Embryonic facial prominence (tissue), 1 donor: Measurements from ENCODE around the gene EFNA1.

Experiments used
- DNase-seq: peaks from one replicate; pipeline ENCODE4 v3.0.0-alpha.2; 2016; ENCODE audit errors: extremely low spot score

The EFNA1 gene, protein sequence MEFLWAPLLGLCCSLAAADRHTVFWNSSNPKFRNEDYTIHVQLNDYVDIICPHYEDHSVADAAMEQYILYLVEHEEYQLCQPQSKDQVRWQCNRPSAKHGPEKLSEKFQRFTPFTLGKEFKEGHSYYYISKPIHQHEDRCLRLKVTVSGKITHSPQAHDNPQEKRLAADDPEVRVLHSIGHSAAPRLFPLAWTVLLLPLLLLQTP

DNA sequence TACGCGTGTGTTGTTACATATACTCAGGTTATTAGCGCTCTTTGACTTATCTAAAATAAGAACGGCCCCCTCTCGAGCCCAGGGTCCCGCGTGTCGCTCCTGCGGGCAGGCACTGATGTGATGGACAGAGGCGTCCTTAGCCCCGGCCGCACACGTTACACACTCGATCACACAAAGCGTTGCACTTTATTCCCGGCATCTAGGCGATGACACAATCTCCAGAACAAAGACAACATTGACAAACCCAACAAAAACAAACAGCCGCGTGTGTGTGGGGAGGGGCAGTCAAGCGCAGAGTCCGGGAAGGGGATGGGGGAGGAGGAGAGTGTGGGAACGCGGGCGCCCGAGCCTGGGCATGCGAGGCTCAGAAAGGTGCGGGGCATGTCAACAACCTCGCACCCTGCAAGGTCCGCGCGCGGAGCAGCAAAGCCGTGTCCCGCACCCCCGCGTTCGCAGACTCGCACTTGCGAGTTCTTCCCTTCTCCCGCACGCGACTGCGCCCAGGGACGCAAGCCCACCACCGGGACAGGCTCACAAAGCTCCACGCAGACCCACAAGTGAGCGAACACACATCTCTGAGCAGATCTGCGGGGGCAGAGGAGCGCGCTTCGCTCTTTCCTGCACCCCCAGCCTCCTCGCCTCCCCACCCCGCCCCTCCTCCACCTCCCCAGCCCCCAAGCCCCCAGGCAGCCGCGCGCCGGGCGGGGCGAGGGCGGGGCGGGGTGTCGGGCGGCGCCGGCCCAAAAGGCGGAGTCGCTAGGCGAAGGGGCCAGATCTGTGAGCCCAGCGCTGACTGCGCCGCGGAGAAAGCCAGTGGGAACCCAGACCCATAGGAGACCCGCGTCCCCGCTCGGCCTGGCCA is at the start of gene EFNA1:
TSS of gene EFNA1 (plus strand) at position 772 of the 862 bp plus-strand sequence. CDS start 102 bp downstream, outside the sequence.
- no peak for DNase-seq

DNA sequence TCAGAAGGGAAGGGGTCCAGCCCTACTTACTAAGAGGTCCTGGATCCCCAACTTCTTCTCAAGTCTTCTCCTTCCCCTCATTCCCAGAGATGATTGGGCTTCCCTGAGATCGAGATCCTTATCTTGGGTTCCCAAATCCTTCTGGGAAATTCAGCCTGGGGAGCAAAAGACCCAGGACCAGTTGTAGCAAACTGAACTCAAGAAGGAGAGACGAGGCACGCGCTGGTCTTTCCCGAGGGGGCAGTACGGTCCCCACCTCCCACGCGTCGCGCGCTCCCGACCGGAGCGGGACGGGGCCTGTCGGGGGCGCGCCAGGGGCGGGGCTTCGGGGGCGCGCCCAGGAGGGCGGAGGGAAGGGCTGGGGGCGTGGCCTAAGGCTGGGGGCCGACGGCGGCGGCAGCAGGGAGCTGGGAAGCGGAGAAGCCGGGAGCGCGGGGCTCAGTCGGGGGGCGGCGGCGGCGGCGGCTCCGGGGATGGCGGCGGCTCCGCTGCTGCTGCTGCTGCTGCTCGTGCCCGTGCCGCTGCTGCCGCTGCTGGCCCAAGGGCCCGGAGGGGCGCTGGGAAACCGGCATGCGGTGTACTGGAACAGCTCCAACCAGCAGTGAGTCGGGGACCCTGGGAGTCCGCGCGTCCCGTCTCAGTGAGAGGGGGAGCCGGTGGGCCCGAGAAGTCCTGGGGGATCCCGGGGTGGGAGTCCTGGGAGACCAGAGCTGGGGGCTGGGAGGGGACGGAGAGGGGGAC is 49.0 kb upstream of the EFNA1 start, which contains the start of gene EFNA3:
TSS of gene EFNA3 (plus strand) at position 369 of the 741 bp plus-strand sequence. CDS start at position 474, 105 bp downstream.
- no peak for DNase-seq

DNA sequence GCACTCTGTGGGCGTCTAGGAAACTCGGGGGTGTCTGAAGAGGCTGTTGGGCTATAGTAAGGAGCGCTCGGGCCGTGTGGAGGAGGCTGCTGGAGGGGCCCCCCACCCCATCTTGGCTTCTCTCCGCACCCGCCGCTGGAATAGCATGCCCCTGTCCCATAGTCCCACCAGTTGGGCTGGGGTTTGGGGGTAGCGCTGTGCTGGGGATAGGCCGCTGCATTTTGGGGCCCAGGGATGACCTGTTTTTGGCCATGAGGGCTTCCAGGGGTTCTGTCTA is 48.5 kb upstream of the EFNA1 start:
- no peak for DNase-seq

DNA sequence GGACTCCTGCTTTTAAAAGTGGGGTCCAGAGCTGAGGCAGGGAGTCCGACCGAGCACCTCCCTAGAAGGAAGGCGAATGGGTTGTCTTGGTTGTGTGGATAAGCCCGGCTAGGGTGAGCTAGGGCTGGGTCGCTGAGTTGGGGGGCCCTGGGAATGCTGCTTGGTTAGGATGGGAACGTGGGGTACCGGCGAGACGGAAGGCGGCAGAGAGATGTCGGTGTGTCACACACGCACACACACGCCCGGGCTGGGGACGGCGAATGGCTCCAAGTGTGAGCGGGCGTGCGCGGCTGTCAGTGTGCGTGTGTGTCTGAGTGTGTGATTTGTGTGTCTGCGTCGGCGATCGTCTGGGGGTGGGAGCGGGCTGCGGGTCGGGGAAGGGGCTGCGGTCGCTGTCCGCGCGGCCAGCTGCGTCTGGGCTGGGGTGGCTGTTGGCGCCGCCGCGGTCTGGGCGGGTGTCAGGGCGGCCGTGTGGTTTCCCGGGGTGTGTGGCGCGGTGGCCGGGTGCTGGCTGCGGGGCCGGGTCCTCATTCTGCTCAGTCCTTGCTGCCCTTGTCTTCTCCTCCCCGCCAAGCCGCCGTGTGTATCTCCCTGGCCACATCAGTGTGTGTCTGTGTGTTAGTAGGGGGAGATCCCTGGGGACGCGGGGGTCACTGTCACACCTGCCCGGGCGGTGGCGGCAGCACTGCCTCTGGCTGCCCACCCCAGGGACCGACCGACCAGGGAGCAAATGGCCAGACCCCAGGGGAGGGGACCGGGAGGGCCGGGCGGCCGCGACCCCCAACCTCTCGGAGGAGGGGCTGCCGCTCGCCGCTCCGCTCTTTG is 48.0 kb upstream of the EFNA1 start:
- DNase-seq = no peak

DNA sequence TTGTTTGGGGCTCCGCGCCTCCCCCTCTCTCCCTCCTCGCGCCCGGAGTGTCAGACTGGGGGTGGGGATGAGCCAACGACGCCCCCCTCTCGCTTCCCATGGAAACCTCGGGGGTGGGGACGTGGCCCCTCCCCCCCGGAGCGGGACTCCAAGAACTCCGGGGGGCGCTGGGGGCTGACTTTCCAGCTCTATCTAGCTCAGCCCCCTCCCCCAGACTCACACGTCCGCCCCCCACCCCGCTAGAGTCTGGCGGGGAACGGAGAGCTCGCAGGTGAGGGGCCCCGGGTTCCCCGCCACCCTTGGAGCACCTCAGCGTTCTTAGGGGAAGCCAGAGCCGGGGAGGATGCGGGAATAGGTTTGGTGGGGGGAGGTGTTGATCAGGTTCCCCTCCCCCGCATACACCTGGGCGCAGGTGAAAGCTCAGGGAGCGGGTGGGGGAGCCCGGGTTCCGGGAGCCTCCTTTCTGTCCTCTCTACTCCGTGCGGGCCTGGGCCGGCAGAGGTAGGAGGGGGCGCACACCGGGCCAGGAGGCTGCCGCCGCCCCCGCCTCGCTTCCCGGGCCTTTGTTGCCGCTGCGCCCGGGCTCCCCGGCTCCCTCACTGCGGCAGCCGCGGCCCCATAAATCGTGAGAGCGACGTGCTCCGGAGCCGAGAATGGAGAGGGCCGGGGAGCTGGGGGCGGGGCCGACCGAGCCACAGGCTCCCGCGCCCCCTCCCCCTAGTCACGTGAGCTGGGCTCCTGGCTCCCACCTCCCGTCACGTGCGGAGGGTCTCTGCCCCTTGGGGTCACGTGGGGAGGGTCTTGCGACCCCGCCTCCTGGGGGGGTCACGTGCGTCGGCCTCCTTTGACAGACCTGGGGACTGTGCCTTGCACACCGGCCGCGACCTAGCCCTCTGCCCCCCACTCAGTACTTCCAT is 47.1 kb upstream of the EFNA1 start:
- DNase-seq = peak; percentile 75

DNA sequence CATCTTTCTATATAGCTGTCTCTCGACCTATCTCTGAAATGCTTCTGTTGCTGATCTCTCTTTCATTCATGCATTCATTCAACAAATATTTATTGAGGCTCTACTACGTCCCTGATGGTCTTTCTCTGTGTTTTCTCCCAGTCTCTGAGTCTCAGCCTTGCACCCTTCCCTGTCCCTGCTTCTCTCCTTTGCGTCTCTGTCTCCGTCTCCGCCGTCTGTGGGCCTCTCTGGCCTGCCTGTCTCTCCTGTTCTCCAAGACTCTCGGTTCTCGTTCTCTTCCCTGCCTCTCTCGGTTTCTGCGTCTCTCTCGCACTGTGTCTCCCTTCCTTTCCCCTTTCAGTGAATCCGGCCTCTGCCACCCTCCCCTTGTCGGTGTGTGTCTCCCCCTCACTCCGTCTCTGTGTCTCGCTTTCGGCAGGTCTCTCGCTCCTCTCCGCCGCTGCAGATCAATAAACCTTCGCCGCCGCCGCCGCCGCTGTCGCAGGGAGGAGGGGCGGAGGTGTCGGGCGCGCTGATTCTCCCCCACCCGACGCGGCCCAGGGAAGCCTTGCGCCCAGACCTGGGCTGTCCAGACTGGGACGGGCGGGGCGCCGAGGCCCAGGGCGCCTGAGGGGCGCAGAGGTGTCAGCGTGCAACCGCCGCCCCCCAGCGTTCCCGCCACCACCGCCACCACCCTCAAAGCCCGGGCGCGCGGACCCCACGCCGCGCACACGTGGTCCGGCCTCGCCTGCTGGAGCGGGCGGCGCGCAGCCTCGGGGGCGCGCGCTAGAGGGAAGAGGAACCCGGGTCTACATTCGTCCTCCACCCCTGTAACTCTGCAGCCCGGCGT is 46.0 kb upstream of the EFNA1 start:
- DNase-seq = no peak

DNA sequence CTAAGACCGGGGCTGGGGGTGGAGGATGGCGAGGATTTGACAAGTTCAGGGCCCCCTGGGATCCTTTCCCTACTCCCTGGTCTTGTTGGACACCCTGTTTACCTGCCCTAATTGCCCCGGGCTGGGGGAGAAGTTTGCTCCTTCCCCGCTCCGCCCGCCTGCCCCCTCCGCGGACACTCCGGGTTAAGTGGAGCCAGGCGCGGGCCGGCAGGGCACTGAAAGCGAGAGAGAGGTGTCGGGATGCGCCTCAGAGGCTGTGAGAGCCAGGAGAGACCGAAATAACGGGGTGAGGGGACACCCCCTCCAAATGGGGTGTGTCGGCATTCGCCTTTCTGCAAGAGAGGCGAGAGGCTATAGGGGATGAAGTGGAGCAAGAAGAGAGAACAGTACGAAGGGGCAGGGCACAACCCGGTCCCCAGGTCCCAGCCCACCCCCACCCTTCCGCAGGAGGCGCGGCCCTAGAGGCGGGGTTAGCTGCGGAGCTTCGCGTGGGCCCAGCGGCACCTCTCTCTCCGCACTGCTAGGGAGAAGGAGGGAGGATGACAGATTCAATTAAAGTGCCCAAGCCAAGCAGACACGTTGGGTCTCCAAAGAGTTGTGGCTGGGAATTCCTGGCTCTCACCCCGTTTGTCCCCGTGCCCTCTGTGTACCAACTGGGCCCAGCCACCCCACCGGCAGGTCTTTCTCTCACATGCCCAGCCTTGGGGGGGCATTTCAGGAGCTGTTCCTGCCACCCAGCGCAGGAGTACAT is 45.2 kb upstream of the EFNA1 start:
- no peak for DNase-seq

DNA sequence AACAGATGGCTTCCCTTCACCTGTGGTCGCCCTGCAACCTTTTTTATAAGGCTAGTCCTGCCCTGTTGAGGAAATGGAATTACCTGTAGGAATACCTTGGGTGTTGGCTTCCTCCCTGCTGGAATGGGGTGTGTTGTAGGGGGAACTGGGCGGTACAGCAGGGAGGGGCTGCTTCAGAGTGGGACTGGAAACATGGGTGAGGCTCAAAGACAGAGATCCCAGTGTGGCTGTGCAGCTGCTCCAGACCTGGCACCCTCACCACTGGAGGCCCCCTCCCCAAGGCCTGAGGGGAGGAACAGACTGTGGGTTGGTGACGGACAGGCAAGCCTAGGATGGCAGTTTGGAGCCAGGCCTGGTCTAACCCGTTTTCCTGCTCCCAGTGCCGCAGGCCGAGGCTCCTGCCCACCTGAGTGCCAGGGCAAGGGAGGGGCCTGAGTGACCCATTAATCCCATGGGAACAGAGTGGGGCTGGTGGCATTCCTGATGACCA is 44.6 kb upstream of the EFNA1 start:
- DNase-seq = no peak

DNA sequence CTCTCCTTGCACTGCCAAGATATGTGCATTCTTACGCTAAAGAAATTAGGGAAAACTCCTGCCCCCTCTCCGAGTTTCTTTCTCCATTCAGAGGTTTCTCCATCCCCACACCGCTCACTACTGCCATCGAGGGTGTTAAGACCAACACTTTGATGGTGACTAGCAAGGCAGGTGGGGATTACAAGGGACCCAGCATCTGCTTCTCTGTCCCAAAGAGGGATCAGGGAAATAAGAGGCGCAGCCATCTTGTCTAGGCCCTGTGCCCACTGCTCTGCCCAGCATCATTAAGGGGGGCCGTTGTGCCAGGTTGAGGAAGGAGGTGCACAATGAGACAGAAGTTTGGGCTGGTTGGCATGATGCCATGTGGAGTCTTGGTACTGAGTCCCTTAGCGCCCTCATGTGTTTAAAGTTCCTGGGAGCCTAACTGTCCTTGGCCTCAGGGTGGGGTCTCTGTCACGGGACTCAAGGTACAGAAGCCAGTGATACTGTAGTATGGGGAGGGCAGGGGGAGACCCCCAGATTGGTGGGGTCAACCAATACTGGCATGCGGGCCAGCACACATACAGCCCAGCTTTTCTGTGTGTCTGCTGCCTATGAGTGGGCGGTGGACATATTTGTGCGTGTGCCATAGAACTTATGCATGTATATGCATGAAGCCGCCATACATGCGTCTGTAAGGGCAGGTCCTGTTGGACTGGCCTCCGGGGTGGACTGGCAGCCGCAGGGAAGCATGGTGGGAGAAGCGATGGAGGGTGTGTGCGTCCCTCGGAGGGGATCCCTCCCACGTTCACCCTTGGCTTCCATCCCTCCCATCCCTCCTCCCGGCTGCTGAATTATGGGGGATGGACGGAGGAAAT is 43.6 kb upstream of the EFNA1 start:
- no peak for DNase-seq

DNA sequence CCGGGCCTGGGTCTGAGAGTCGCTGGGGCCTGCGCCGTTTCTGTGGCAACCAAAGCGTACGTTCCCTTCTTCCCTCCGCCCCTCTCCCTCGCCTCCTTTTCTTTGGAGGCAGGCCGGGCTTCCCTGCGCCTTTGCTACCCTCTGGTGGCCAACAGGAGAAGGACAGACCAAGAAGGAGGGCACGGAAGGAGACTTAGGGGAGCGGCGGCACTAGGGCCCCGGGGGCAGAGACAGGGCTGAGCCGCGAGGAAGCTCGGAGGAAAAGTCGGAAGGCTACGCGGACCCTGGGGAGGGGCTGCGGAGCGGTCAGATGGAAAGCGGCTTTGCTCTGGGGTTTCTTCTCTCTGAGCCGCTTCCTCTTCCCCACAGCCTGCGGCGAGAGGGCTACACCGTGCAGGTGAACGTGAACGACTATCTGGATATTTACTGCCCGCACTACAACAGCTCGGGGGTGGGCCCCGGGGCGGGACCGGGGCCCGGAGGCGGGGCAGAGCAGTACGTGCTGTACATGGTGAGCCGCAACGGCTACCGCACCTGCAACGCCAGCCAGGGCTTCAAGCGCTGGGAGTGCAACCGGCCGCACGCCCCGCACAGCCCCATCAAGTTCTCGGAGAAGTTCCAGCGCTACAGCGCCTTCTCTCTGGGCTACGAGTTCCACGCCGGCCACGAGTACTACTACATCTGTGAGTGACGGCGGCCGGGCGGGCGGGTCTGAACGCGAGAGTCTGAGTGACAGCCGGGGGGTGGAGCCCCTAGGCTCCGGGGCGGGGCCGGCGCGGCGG is 42.8 kb upstream of the EFNA1 start:
- peak; percentile 98 for DNase-seq

DNA sequence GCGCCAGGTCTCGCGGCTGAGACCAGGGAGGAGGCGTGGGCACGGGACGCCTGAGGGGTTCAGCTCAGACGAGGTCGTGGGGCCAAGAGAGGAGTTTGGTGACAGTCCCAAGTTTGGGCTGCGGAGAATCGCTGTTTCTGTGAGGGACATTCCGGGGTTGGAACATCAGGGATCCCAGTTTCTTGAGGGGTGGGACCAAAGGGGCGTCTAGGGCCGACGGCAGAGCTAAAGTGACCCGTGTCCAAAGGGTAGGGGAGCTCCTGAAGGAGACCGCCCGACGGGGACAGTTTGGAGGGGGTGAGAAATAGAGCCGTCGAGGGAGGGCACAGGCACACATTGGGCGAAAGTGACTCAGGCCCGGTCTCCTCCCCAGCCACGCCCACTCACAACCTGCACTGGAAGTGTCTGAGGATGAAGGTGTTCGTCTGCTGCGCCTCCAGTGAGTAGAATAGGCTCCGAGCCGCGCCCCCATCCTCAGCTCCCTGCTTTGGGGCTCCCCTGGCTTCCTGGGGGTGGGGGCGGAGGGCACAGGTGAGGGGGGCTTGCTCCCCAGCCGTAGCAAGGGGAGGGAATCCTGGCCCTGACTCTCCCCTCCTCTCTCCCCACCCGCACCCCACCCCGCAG is 42.1 kb upstream of the EFNA1 start:
- DNase-seq = no peak

DNA sequence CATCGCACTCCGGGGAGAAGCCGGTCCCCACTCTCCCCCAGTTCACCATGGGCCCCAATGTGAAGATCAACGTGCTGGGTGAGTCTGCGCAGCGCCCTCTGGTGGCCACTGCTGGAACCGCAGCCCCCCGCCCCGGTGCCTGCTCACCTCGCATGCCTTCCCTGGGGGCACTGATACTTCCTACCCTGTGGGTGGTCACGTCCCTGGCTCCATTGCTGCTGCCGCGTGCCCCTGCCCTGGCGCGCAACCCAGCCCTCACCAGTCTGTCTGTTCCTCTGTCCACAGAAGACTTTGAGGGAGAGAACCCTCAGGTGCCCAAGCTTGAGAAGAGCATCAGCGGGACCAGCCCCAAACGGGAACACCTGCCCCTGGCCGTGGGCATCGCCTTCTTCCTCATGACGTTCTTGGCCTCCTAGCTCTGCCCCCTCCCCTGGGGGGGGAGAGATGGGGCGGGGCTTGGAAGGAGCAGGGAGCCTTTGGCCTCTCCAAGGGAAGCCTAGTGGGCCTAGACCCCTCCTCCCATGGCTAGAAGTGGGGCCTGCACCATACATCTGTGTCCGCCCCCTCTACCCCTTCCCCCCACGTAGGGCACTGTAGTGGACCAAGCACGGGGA is 41.4 kb upstream of the EFNA1 start:
- no peak for DNase-seq

DNA sequence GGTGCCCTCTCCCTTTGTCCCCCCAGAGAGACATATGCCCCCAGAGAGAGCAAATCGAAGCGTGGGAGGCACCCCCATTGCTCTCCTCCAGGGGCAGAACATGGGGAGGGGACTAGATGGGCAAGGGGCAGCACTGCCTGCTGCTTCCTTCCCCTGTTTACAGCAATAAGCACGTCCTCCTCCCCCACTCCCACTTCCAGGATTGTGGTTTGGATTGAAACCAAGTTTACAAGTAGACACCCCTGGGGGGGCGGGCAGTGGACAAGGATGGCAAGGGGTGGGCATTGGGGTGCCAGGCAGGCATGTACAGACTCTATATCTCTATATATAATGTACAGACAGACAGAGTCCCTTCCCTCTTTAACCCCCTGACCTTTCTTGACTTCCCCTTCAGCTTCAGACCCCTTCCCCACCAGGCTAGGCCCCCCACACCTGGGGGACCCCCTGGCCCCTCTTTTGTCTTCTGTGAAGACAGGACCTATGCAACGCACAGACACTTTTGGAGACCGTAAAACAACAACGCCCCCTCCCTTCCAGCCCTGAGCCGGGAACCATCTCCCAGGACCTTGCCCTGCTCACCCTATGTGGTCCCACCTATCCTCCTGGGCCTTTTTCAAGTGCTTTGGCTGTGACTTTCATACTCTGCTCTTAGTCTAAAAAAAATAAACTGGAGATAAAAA is 40.7 kb upstream of the EFNA1 start:
- no peak for DNase-seq

DNA sequence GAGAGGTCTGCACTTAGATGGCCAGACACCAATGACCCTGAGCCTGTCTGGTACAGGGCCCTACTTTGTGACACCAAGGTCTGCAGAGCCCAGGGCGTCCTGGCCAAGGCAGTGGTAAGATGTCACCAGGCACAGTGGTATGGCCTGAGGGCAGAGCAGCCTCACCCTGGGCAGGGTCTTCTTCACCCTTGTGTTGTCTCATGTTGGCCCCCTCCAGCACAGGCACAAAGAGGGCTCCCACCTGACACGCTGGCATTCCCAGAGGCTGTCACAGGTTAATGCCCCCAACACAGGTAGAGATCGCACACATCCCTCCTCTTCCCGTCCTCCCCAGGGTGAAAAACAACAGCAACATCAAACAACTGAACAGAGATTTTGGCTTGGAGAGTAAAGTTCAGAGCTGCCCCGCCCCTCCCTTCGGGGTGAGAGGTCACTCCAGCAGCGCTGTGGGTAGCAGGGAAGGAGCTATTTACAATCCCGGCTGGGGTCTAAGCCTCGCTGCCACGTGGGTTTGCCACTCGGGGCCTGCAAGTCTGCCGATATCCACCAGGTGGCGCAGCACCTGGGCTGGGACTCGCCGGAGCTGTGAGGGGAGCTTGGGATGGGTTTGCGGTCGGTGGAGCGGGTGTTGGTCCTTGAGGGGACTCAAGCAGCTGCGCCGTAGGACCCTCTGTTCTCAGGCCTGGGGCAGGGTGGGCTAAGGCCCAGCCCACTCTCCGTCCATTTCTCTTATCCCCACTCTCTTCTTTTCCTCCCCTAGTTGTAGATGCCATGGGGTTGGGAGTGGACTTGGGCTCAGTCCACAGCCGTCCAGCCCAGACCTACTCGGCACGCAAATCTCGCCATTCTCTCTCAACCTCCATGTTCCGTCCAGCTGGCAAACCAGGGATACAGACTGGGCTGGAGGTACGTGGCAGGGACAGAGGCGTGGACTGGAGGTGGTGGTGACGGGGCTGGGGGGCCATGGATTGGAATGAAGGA is 36.3 kb upstream of the EFNA1 start:
- no peak for DNase-seq
